BJ (cell line): ENCODE measurements around the gene CDK19. TPM values are rescaled to one million over a fixed set of nuclear protein-coding genes. Genes with fewer than 3 reads are reported as not detected.

ENCODE experiments used
- CTCF ChIA-PET: fragments of 350-600 bp; formaldehyde crosslinking; extraction: SDS; loops from one replicate; lab custom pipeline; 2021; ENCODE audit warnings: antibody characterized with exemption, inconsistent platforms; lab: Yijun Ruan, JAX
- POLR2A ChIA-PET: fragments of 300-600 bp; sonication (Branson Sonifier 250); formaldehyde crosslinking; extraction: SDS; loops from one replicate; lab custom pipeline; 2021; ENCODE audit warnings: antibody characterized with exemption; lab: Charles Lee
- DNase-seq: peaks from one replicate; pipeline ENCODE4 v3.0.0-alpha.2; 2011; ENCODE audit warnings: low read depth
- H3K27me3 ChIP-seq: 2 replicates; pipeline ENCODE4 v1.6.0; 2011; ENCODE audit warnings: low read length; ENCODE audit not compliant: control insufficient read depth, insufficient read depth
- H3K36me3 ChIP-seq: 2 replicates; pipeline ENCODE4 v1.5.1; 2011; ENCODE audit warnings: low read length; ENCODE audit not compliant: control insufficient read depth, insufficient read depth
- H3K4me3 ChIP-seq: 2 replicates; pipeline ENCODE4 v1.5.1; 2011; ENCODE audit warnings: low read depth, mild to moderate bottlenecking, control low read depth, low read length
- polyA plus RNA-seq: library from polyadenylated mRNA; depleted of rRNA; stranded (reverse); fragments of >200 nt; gene quantifications from 2 replicates; pipeline ENCODE4 v1.2.3, GENCODE V29; 2011
- TF ChIP-seq, protein P1 (sequence below): IDR thresholded peaks from 2 replicates; pipeline ENCODE4 v1.5.1; 2011; ENCODE audit warnings: low read depth, mild to moderate bottlenecking, control low read depth, inconsistent platforms, low read length, moderate library complexity; ENCODE audit not compliant: insufficient read depth

Gene CDK19
- polyA plus RNA-seq, 1 experiment = 11.5 TPM

DNA sequence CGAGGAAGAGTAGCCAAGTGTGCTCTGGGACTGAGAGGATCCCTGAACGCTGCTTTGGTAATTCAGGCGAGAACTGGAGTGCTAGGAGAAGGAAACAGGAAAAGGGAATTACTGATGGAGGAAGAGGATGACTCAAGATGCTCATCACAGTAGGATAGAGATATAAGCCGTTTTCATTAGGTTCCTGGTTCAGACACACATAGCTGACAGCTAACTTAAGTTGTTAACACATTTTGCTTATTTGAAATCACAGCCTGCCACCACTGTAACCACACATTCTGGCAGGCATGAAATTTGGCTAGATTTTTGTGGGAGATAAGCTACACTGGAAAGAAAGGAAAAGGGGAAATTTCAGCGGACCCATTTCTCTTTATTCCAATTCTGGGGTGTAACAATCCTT is 200.7 kb downstream of the CDK19 start:
- ChIA-PET CTCF (interaction anchor here (1.3 kb wide), 1 partner anchor 10 kb away, joined by 4 read pairs; no protein-coding TSS in a partner anchor), POLR2A (no interaction called here)
- DNase-seq = no peak
- peaks cover 4% of the 10 kb centered on the region; the same call in 1 of the 2 replicates for H3K36me3 ChIP-seq
- no peak overlapping the region for H3K4me3 ChIP-seq
- H3K27me3 ChIP-seq = no peaks in the 10 kb centered on the region
- TF ChIP-seq, protein P1, sequence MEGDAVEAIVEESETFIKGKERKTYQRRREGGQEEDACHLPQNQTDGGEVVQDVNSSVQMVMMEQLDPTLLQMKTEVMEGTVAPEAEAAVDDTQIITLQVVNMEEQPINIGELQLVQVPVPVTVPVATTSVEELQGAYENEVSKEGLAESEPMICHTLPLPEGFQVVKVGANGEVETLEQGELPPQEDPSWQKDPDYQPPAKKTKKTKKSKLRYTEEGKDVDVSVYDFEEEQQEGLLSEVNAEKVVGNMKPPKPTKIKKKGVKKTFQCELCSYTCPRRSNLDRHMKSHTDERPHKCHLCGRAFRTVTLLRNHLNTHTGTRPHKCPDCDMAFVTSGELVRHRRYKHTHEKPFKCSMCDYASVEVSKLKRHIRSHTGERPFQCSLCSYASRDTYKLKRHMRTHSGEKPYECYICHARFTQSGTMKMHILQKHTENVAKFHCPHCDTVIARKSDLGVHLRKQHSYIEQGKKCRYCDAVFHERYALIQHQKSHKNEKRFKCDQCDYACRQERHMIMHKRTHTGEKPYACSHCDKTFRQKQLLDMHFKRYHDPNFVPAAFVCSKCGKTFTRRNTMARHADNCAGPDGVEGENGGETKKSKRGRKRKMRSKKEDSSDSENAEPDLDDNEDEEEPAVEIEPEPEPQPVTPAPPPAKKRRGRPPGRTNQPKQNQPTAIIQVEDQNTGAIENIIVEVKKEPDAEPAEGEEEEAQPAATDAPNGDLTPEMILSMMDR = no peak

DNA sequence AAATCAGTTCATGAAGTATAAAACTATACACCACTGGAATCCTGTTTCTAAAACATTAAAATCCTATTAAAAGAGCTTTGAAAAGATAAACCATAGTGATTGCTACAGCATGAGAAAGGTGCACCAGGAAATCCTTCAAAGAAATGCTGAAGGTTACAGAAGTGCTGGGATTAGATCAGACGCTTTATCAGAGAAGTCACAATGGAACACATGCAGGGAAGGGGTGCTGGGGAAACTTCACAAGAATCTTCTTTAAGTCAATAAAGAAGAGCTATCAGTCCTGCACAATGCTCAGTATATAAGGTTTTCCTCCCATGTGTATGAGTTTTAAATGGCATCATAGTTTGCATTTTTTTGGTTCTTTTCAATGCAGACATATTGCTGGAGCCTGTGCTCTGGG is 201.2 kb downstream of the CDK19 start:
- POLR2A ChIA-PET = no interaction called here
- peaks cover 3% of the 10 kb centered on the region; the same call in 1 of the 2 replicates for H3K36me3 ChIP-seq
- no peak overlapping the region for H3K4me3 ChIP-seq
- CTCF ChIA-PET = interaction anchor here (1.3 to 1.8 kb wide), 2 partner anchors 10 to 14 kb away, joined by 4 read pairs; no protein-coding TSS in a partner anchor
- no peaks in the 10 kb centered on the region for H3K27me3 ChIP-seq
- DNase-seq = no peak
- TF ChIP-seq, protein P1 = no peak

DNA sequence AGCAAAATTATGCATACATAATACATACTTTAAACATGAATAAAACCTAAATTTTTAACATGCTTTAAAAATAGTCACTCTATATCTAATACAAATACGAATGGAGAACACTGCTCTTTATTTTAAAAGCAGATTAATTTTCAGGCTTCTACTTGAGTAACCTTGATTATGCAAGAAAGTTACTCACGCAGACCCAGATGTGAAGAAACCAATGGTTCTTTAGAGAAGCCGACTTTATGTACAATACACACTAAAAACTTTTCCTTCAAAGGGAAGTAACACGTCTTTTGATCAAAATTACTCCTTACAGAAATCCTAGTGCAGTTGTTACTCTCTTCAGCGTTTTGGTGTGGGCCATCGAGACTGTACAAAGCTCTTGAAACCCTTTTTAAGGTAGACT is 201.9 kb downstream of the CDK19 start:
- Histone ChIP-seq H3K36me3 (peaks cover 3% of the 10 kb centered on the region; the same call in 1 of the 2 replicates), H3K4me3 (no peak overlapping the region), H3K27me3 (no peaks in the 10 kb centered on the region)
- no peak for DNase-seq
- CTCF ChIA-PET = interaction anchor here (0.6 to 1.8 kb wide), 2 partner anchors 15 to 262 kb away, joined by 3 to 4 read pairs; no protein-coding TSS in a partner anchor
- POLR2A ChIA-PET = no interaction called here
- TF ChIP-seq, protein P1 = no peak

DNA sequence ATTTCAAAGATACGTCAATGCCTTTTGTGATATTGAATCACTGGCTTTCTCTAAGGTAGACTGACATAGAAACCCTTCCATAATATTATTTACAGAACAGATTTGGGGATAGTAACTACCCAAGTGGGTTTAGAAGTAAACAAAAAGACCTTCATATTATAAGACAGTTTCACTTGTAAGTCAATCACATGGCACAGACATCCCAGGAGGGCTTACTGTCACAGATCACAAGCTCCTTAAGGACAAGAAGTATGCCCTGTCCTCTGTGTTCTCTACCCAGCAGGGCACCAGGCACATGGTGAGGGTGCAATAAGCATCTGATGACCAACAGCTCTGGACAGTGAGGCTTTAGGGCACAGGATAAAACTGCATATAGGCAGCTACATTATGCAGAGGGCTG is 203.0 kb downstream of the CDK19 start:
- POLR2A ChIA-PET = no interaction called here
- CTCF ChIA-PET = interaction anchor here (1.8 kb wide), 1 partner anchor 16 kb away, joined by 4 read pairs; no protein-coding TSS in a partner anchor
- TF ChIP-seq, protein P1 = no peak
- Histone ChIP-seq H3K4me3 (no peak overlapping the region), H3K36me3 (peaks cover 3% of the 10 kb centered on the region; the same call in 1 of the 2 replicates), H3K27me3 (no peaks in the 10 kb centered on the region)
- no peak for DNase-seq

DNA sequence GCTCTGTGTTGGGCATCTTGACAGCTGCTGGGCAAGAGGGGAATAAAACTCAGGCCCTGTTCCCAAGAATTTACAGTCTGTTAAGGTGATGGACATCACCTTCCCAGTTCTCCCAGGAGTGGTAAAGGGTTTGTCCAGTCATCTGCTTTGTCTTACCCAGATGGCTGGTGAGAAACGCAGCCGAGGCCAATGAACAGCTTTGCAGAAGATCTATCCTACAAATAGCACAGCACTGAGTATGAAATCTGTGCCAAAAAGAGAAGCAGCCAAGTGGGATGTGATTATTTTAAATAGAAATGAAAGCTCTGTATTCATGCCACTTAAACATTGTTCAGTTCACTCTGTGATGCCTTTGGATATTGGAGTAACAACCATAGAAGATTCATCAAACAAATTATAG is 206.2 kb downstream of the CDK19 start:
- POLR2A ChIA-PET = no interaction called here
- CTCF ChIA-PET = no interaction called here
- TF ChIP-seq, protein P1 = no peak
- DNase-seq = no peak
- peaks cover under 1% of the 10 kb centered on the region; the same call in 1 of the 2 replicates for H3K36me3 ChIP-seq
- H3K4me3 ChIP-seq = no peak overlapping the region
- no peaks in the 10 kb centered on the region for H3K27me3 ChIP-seq
